Sigmoid colon (tissue), 7 donors: Measurements from ENCODE around the gene CGB5. TPM values are rescaled to one million over a fixed set of nuclear protein-coding genes. Genes with fewer than 3 reads are reported as not detected.
A peak's percentile ranks its signal among the peaks of the same experiment; 100 is the strongest.
"Not testable (repeated sequence)": the region's sequence is repeated elsewhere in the genome, so short reads cannot be mapped to it uniquely, and the experiment has no call there.

Experiments
- DNase-seq: peaks from one replicate; pipeline ENCODE4 v3.0.0-alpha.2; 2019
- H3K27ac ChIP-seq, 4 donors: fragments of 200-600 bp; sonication (generic); one replicate each; pipeline ENCODE4 v1.5.1; 2016 to 2019; ENCODE audit warnings: mild to moderate bottlenecking in 1 of 4
- H3K27me3 ChIP-seq, 3 donors: fragments of 200-600 bp; sonication (generic); one replicate each; pipeline ENCODE4 v1.5.1; 2019; ENCODE audit warnings: mild to moderate bottlenecking in 1 of 3
- H3K36me3 ChIP-seq, 4 donors: fragments of 200-600 bp; sonication (generic); one replicate each; pipeline ENCODE4 v1.5.1; 2016 to 2019
- H3K4me1 ChIP-seq, 4 donors: fragments of 200-600 bp; sonication (generic); one replicate each; pipeline ENCODE4 v1.5.1; 2017 to 2019
- H3K4me3 ChIP-seq, 4 donors: fragments of 200-600 bp; sonication (generic); one replicate each; pipeline ENCODE4 v1.5.1; 2017 to 2019; ENCODE audit warnings: mild to moderate bottlenecking in 2 of 4, moderate library complexity in 1 of 4
- H3K9me3 ChIP-seq, 4 donors: fragments of 200-600 bp in 3 of 4; sonication (generic) in 3 of 4; one replicate each; pipeline versions ENCODE4 v1.5.1 to v1.6.1; 2013 to 2019
- EP300 ChIP-seq, 4 donors: sonication (generic); formaldehyde crosslinking; IDR thresholded peaks; one replicate each; pipeline ENCODE4 v1.6.1; 2017; ENCODE audit warnings: antibody characterized with exemption in 4 of 4
- POLR2A ChIP-seq, 2 donors: fragments of 450-650 bp; IDR thresholded peaks; one replicate each; pipeline ENCODE4 v1.6.1; 2016; ENCODE audit warnings: antibody characterized with exemption in 2 of 2, mild to moderate bottlenecking in 2 of 2, moderate library complexity in 2 of 2
- POLR2AphosphoS5 ChIP-seq, 4 donors: sonication (generic); formaldehyde crosslinking; IDR thresholded peaks; one replicate each; pipeline ENCODE4 v1.6.1; 2017; ENCODE audit warnings: antibody characterized with exemption in 4 of 4
- WGBS, 2 donors: extraction: QIAGEN DNeasy Blood & Tissue Kit; methylation state at CpG; one replicate each; pipeline ENCODE4 v1.1.7; 2013; 5-methylcytosine and 5-hydroxymethylcytosine counted together
- intact Hi-C: fragments of 100-400 bp; cut with DNase I; formaldehyde crosslinking; loops from one replicate; pipeline ENCODE4 v1.15.1; 2023
- polyA plus RNA-seq, 3 donors: library from polyadenylated mRNA; stranded (reverse); fragments of 200-250 nt; gene quantifications; one replicate each; pipeline ENCODE4 v1.2.3, GENCODE V29; 2013
- total RNA-seq, 4 donors: library from RNA; depleted of rRNA; stranded (reverse); fragments of >200 nt; gene quantifications; one replicate each; pipeline ENCODE4 v1.1.0, GENCODE V29; 2016
- TF ChIP-seq, protein P1 (sequence below), 4 experiments: fragments of 450-650 bp in 3 of 4; fragments of 200-600 bp in 1 of 4; IDR thresholded peaks; one replicate each; pipeline ENCODE4 v1.5.1; 2016 to 2019; ENCODE audit warnings: antibody characterized with exemption in 4 of 4, mild to moderate bottlenecking in 3 of 4, moderate library complexity in 2 of 4
- donor health status: healthy with polysubstance abuse.
- donor health status: Bipolar disorder and iron deficiency.
- donor health status: healthy.

CGB5 gene
- total RNA-seq (not detected), polyA plus RNA-seq (not detected)

DNA sequence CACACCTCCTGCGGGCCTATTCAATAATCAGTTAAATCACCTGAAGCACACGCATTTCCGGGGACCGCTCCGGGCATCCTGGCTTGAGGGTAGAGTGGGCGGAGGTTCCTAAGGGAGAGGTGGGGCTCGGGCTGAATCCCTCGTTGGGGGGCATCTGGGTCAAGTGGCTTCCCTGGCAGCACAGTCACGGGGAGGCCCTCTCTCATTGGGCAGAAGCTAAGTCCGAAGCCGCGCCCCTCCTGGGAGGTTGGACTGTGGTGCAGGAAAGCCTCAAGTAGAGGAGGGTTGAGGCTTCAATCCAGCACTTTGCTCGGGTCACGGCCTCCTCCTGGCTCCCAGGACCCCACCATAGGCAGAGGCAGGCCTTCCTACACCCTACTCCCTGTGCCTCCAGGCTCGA is at the start of gene CGB5:
Gene CGB5 (plus strand): TSS at position 301 of the 400 bp plus-strand sequence. CDS start 362 bp downstream, outside the sequence.
- H3K27me3 ChIP-seq, H3K4me3 ChIP-seq, H3K36me3 ChIP-seq, intact Hi-C loops, H3K27ac ChIP-seq, H3K9me3 ChIP-seq, DNase-seq, H3K4me1 ChIP-seq: not testable (repeated sequence)
- 53 to 69% methylated on average over 15 of the region's 15 CpGs for WGBS, 2 donors

DNA sequence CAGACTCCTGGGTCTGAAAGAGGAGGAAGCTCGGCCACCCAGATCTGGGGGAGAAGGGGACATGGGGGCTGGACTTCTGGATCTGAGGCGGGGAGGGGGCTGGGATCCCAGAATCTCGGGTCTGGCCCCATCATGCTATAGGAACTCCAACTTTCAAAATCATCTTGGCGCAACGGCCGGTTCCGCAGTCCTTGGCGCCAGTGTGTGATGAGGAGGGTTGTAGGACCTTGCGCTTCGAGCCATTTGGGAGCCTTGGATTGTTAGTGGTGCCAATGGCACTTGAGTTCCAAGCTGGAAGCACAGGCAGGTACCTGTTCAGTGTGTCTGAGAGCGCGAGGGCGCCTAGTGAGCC is 49.6 kb upstream of the CGB5 start:
- TF ChIP-seq, protein P1, sequence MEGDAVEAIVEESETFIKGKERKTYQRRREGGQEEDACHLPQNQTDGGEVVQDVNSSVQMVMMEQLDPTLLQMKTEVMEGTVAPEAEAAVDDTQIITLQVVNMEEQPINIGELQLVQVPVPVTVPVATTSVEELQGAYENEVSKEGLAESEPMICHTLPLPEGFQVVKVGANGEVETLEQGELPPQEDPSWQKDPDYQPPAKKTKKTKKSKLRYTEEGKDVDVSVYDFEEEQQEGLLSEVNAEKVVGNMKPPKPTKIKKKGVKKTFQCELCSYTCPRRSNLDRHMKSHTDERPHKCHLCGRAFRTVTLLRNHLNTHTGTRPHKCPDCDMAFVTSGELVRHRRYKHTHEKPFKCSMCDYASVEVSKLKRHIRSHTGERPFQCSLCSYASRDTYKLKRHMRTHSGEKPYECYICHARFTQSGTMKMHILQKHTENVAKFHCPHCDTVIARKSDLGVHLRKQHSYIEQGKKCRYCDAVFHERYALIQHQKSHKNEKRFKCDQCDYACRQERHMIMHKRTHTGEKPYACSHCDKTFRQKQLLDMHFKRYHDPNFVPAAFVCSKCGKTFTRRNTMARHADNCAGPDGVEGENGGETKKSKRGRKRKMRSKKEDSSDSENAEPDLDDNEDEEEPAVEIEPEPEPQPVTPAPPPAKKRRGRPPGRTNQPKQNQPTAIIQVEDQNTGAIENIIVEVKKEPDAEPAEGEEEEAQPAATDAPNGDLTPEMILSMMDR (IDR thresholded peaks at IDR 0.05): no peak
- no peak for TF ChIP-seq POLR2A (IDR thresholded peaks at IDR 0.05)
- no peak for TF ChIP-seq POLR2AphosphoS5 (IDR thresholded peaks at IDR 0.05)
- TF ChIP-seq EP300 (IDR thresholded peaks at IDR 0.05): no peak
- no peak for DNase-seq
- H3K27ac ChIP-seq: peak overlapping the region; percentile 88 to 97 (median 90)
- intact Hi-C loops: loop anchor here (5.0 kb wide), 1 partner anchor 153 kb away; no protein-coding TSS in a partner anchor
- peaks cover 0 to 11% (median 0%) of the 10 kb centered on the region in 4 donors for H3K36me3 ChIP-seq
- H3K9me3 ChIP-seq: no peaks in the 10 kb centered on the region
- H3K27me3 ChIP-seq: no peaks in the 10 kb centered on the region
- peak overlapping the region; percentile 58 to 76 (median 67) for H3K4me3 ChIP-seq
- peaks cover 0 to 42% (median 37%) of the 10 kb centered on the region in 4 donors for H3K4me1 ChIP-seq
- WGBS, 2 donors: 1% methylated on average over 13 of the region's 13 CpGs

DNA sequence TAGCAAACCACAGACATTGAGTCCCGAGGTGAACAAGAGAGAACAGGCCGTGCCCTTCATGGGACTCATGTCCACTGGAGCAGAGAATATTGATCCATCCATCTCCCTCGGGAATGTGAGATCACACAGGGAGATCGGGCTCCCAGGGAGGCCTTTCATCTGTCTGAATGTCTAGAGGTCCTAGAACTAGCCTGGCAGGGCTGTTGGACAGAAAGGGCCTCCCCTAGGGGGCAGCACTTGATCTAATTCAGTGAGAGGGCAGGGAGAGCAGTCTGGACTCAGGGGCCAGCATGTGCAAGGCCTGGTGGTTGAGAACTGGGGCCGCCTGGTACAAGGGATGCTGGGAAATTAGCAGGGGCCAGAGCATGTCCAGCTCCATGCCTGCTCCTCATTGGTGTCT is 45.7 kb upstream of the CGB5 start:
- H3K4me1 ChIP-seq: peaks cover 0 to 16% (median 13%) of the 10 kb centered on the region in 4 donors
- intact Hi-C loops: no loop called here
- TF ChIP-seq, protein P1 (IDR thresholded peaks at IDR 0.05): peak in 1 of 4 experiments; percentile 10
- TF ChIP-seq POLR2A (IDR thresholded peaks at IDR 0.05): no peak

DNA sequence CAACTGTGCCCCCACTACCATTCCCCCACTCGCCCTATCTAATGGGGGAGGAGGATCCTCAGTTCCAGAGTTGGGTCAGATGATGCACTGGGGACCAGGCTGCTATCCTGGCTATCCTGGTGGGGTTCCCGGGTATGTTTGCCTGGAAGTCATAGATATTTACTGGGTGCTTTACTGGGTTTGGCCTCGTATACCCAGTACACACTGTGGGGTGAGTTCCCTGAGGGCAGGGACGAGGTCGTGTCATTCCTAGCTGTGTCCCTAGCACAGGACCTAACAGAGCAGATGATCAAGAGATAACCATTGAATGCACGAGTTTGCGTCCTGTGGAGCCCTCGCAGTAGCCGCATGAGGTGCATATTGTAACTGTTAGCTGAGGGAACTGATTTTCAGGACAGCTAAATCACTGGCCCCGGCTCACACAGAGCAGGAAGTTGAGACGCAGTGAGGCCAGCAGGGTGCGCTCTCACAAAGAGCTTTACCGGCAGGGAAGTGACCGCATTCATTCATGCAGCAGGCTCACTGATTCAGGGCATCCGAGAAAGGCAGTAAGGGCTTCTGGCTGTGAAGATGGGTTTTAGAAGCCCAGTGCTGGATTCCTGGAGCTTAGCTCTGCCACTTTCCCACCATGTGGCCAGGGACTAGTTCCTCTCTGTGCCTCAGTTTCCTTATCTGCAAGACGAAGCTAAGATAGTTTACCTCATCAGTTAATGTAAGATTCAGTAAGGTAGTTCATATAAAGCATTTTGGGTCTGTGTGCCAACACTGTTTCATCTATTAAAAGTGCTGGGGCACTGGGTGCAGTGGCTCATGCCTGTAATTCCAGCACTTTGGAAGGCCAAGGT is 43.9 kb upstream of the CGB5 start:
- Histone ChIP-seq H3K9me3 (no peaks in the 10 kb centered on the region), H3K4me3 (no peak overlapping the region), H3K4me1 (peaks cover 0 to 7% (median 6%) of the 10 kb centered on the region in 4 donors), H3K27me3 (no peaks in the 10 kb centered on the region), H3K36me3 (peaks cover 0 to 32% (median 5%) of the 10 kb centered on the region in 4 donors), H3K27ac (no peak overlapping the region)
- WGBS, 2 donors: 54 to 66% methylated on average over 16 of the region's 16 CpGs
- no peak for TF ChIP-seq POLR2A (IDR thresholded peaks at IDR 0.05)
- TF ChIP-seq, protein P1 (IDR thresholded peaks at IDR 0.05): peak in 3 of 4 experiments; percentile 33 to 49 (median 34)
- TF ChIP-seq EP300 (IDR thresholded peaks at IDR 0.05): no peak
- DNase-seq: no peak
- intact Hi-C loops: no loop called here

More for the DNA sequence above, 45.7 kb upstream of the CGB5 start:
- no peak overlapping the region for H3K4me3 ChIP-seq
- DNase-seq: no peak
- peaks cover 0 to 14% (median 0%) of the 10 kb centered on the region in 4 donors for H3K36me3 ChIP-seq
- H3K27ac ChIP-seq: no peak overlapping the region
- 82 to 85% methylated on average over 5 of the region's 5 CpGs for WGBS, 2 donors
- H3K9me3 ChIP-seq: no peaks in the 10 kb centered on the region
- no peaks in the 10 kb centered on the region for H3K27me3 ChIP-seq

DNA sequence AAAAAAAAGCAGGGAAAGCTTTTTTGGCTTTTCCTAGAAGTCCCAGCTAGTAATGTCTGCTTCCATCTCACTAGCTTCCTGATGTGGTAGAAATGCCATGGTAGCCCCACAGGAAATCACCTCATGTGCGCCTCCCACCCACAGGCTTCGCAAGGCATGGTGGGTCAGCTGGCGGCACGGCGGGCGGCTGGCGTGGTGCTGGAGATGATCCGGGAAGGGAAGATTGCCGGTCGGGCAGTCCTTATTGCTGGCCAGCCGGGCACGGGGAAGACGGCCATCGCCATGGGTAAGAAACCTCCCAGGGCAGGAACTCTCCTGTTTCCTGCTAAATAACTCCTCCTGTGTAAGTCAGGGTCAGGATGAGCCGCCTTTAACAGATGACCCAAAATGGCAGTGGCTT is 39.5 kb upstream of the CGB5 start:
- H3K36me3 ChIP-seq: peaks cover 0 to 68% (median 25%) of the 10 kb centered on the region in 4 donors

More for the DNA sequence above, 39.5 kb upstream of the CGB5 start:
- TF ChIP-seq, protein P1 (IDR thresholded peaks at IDR 0.05): no peak
- TF ChIP-seq POLR2AphosphoS5 (IDR thresholded peaks at IDR 0.05) (no peak), EP300 (IDR thresholded peaks at IDR 0.05) (no peak), POLR2A (IDR thresholded peaks at IDR 0.05) (no peak)
- Histone ChIP-seq H3K4me1 (no peaks in the 10 kb centered on the region), H3K4me3 (no peak overlapping the region), H3K27me3 (no peaks in the 10 kb centered on the region), H3K27ac (no peak overlapping the region), H3K9me3 (no peaks in the 10 kb centered on the region)
- 98 to 99% methylated on average over 15 of the region's 15 CpGs for WGBS, 2 donors
- no peak for DNase-seq
- intact Hi-C loops: no loop called here
